ENCODE data around the gene LYRM1. TPM values are rescaled to one million over a fixed set of nuclear protein-coding genes. Genes with fewer than 3 reads are reported as not detected.

Gene LYRM1
- total and polyA plus RNA-seq, 2 experiments from 2014 or later = 18.7 to 24.8 TPM

DNA sequence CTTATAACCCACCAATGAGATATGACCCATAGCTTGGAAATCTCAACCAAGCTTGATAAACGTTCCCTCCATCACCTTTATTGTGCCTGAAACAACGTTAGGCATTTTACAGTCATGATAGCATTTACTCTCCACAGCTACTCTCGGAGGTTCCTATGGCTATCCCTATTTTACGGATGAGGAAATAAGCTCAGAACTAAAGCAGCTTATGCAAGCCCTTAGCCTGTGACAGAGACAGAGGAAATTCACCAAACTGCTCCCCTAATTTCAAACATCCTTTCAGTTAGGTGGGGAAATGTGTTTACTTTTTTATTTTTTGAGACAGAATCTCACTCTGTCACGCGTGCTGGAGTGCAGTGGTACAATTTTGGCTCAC, 19.1 kb upstream of the LYRM1 start:
- no peaks in the 10 kb centered on the region for H3K9me2 ChIP-seq (ENCODE audit: insufficient read depth)
- Mint-ChIP-seq H3K27ac (peak overlapping the region; percentile 24; the same call in 1 of the 2 replicates), H3K9me3 (no peaks in the 10 kb centered on the region), H3K4me1 (peaks cover 21% of the 10 kb centered on the region; the same call in 2 of the 3 replicates), H3K27me3 (ENCODE audit: insufficient read depth, low read depth, poor library complexity) (peaks cover 3% of the 10 kb centered on the region), H3K4me3 (no peak overlapping the region), H3K36me3 (ENCODE audit: low read depth) (peaks cover 3% of the 10 kb centered on the region; the same call in 1 of the 3 replicates)
- H4K20me1 ChIP-seq (replicated peaks; ENCODE audit: insufficient read depth) = no peaks in the 10 kb centered on the region; the same call in 1 of the 2 replicates
- no peaks in the 10 kb centered on the region for H3K36me3 ChIP-seq (ENCODE audit: insufficient read depth)
- H3K4me1 ChIP-seq (ENCODE audit: insufficient read depth) = peaks cover 21% of the 10 kb centered on the region
- no peak overlapping the region for H3K27ac ChIP-seq (ENCODE audit: low read depth)
- DNase-seq (ENCODE audit: low spot score) (no peak), ATAC-seq (no peak; the same call in 2 of the 3 replicates)
- TF ChIP-seq, protein P1, sequence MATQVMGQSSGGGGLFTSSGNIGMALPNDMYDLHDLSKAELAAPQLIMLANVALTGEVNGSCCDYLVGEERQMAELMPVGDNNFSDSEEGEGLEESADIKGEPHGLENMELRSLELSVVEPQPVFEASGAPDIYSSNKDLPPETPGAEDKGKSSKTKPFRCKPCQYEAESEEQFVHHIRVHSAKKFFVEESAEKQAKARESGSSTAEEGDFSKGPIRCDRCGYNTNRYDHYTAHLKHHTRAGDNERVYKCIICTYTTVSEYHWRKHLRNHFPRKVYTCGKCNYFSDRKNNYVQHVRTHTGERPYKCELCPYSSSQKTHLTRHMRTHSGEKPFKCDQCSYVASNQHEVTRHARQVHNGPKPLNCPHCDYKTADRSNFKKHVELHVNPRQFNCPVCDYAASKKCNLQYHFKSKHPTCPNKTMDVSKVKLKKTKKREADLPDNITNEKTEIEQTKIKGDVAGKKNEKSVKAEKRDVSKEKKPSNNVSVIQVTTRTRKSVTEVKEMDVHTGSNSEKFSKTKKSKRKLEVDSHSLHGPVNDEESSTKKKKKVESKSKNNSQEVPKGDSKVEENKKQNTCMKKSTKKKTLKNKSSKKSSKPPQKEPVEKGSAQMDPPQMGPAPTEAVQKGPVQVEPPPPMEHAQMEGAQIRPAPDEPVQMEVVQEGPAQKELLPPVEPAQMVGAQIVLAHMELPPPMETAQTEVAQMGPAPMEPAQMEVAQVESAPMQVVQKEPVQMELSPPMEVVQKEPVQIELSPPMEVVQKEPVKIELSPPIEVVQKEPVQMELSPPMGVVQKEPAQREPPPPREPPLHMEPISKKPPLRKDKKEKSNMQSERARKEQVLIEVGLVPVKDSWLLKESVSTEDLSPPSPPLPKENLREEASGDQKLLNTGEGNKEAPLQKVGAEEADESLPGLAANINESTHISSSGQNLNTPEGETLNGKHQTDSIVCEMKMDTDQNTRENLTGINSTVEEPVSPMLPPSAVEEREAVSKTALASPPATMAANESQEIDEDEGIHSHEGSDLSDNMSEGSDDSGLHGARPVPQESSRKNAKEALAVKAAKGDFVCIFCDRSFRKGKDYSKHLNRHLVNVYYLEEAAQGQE (IDR thresholded peaks at IDR 0.05; ENCODE audit: unreplicated experiment) = no peak
- TF ChIP-seq NANOG (IDR thresholded peaks at IDR 0.05; ENCODE audit: borderline replicate concordance) = no peak
- TF ChIP-seq, protein P2, sequence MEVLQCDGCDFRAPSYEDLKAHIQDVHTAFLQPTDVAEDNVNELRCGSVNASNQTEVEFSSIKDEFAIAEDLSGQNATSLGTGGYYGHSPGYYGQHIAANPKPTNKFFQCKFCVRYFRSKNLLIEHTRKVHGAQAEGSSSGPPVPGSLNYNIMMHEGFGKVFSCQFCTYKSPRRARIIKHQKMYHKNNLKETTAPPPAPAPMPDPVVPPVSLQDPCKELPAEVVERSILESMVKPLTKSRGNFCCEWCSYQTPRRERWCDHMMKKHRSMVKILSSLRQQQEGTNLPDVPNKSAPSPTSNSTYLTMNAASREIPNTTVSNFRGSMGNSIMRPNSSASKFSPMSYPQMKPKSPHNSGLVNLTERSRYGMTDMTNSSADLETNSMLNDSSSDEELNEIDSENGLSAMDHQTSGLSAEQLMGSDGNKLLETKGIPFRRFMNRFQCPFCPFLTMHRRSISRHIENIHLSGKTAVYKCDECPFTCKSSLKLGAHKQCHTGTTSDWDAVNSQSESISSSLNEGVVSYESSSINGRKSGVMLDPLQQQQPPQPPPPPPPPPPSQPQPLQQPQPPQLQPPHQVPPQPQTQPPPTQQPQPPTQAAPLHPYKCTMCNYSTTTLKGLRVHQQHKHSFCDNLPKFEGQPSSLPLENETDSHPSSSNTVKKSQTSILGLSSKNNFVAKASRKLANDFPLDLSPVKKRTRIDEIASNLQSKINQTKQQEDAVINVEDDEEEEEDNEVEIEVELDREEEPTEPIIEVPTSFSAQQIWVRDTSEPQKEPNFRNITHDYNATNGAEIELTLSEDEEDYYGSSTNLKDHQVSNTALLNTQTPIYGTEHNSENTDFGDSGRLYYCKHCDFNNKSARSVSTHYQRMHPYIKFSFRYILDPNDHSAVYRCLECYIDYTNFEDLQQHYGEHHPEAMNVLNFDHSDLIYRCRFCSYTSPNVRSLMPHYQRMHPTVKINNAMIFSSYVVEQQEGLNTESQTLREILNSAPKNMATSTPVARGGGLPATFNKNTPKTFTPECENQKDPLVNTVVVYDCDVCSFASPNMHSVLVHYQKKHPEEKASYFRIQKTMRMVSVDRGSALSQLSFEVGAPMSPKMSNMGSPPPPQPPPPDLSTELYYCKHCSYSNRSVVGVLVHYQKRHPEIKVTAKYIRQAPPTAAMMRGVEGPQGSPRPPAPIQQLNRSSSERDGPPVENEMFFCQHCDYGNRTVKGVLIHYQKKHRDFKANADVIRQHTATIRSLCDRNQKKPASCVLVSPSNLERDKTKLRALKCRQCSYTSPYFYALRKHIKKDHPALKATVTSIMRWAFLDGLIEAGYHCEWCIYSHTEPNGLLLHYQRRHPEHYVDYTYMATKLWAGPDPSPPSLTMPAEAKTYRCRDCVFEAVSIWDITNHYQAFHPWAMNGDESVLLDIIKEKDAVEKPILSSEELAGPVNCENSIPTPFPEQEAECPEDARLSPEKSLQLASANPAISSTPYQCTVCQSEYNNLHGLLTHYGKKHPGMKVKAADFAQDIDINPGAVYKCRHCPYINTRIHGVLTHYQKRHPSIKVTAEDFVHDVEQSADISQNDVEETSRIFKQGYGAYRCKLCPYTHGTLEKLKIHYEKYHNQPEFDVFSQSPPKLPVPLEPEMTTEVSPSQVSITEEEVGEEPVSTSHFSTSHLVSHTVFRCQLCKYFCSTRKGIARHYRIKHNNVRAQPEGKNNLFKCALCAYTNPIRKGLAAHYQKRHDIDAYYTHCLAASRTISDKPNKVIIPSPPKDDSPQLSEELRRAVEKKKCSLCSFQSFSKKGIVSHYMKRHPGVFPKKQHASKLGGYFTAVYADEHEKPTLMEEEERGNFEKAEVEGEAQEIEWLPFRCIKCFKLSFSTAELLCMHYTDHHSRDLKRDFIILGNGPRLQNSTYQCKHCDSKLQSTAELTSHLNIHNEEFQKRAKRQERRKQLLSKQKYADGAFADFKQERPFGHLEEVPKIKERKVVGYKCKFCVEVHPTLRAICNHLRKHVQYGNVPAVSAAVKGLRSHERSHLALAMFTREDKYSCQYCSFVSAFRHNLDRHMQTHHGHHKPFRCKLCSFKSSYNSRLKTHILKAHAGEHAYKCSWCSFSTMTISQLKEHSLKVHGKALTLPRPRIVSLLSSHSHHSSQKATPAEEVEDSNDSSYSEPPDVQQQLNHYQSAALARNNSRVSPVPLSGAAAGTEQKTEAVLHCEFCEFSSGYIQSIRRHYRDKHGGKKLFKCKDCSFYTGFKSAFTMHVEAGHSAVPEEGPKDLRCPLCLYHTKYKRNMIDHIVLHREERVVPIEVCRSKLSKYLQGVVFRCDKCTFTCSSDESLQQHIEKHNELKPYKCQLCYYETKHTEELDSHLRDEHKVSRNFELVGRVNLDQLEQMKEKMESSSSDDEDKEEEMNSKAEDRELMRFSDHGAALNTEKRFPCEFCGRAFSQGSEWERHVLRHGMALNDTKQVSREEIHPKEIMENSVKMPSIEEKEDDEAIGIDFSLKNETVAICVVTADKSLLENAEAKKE (CRISPR knock-in tag; IDR thresholded peaks at IDR 0.05) = no peak
- H3K79me2 ChIP-seq (replicated peaks; ENCODE audit: insufficient read depth) = peaks cover 97% of the 10 kb centered on the region
- H3K4me3 ChIP-seq = no peak overlapping the region
- no peaks in the 10 kb centered on the region for H3F3A ChIP-seq (replicated peaks; ENCODE audit: low read depth)
- no peaks in the 10 kb centered on the region for H3K27me3 ChIP-seq (ENCODE audit: insufficient read depth)
- H3K4me2 ChIP-seq = no peak overlapping the region
- H2AFZ ChIP-seq = no peak overlapping the region
